ENCODE measurements around the gene SRSF2.

SRSF2 gene

DNA sequence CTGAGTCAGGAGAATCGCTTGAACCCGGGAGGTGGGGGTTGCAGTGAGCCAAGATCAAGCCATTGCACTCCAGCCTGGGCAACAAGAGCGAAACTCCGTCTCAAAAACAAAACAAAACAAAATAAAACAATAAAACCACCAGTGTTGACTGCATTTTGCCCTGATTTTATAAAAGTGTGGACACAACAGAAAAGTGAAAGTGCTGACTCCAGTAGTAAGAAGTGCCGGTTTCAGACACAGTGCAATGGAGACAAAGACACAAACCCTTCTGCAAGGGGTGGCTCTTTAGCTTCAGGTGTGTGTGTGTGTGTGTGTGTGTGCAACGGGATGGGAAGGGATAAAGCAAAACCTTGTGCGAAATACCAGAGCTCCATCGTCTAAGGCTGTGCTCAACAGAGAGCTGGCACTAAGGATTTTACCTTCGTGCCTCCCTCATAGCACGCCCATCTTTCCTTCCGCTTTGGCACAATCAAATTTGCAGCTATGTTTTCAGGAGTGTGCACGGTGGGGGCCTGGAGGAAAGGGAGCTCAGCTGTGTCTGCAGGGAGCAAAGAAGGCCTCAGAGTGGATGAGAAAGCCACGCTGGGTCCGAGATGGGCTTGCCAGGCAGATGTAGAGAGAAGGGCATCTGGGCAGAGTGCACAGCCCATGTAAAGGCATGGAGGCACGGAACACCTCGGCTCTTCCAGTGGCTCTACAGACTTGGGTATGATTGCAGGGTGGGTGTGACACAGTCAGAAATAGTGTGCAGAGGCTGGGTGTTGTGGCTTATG, 41.9 kb downstream of the SRSF2 start:
- no peak for DNase-seq (ENCODE audit: insufficient read length, low spot score)

DNA sequence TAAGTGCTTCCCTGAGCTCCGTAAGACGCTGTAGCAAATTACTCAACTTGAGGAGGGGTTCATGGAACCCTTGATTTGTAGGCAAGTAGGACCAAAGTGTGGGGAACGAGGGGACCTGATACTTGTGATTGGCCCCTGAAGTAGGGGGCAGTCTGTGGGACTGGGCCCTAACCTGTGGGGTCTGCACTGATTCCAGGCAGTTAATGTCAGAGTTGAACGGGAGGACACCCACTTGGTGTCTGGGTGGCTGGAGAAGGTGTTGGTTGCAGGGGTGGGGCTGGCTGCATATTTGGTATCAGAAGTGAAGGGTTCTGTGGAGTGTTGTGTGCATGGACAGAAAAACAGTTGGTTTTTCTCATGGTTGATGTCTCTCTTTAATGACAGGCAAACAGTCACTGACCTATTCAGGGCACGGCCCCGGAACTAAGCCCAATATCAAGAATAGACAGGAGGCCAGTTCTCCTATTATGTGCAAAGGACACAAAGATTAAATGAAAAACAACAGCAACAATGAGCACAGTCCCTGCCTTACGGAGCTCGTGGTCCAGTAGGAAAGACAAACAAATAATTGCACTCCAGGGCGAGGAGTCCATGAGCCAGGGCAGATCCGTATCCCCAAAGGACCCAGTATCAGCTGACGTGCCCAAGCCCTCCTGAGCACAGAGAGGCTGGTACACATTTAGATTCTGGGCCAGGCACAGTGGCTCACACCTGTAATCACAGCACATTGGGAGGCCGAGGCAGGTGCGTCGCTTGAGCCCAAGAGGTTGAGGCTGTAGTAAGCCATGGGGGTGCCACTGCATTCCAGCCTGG, 45.5 kb downstream of the SRSF2 start:
- no peak for FAIRE-seq
- no peak for DNase-seq (ENCODE audit: insufficient read length, low spot score)
- TF ChIP-seq, protein P1, sequence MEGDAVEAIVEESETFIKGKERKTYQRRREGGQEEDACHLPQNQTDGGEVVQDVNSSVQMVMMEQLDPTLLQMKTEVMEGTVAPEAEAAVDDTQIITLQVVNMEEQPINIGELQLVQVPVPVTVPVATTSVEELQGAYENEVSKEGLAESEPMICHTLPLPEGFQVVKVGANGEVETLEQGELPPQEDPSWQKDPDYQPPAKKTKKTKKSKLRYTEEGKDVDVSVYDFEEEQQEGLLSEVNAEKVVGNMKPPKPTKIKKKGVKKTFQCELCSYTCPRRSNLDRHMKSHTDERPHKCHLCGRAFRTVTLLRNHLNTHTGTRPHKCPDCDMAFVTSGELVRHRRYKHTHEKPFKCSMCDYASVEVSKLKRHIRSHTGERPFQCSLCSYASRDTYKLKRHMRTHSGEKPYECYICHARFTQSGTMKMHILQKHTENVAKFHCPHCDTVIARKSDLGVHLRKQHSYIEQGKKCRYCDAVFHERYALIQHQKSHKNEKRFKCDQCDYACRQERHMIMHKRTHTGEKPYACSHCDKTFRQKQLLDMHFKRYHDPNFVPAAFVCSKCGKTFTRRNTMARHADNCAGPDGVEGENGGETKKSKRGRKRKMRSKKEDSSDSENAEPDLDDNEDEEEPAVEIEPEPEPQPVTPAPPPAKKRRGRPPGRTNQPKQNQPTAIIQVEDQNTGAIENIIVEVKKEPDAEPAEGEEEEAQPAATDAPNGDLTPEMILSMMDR (IDR thresholded peaks at IDR 0.05; ENCODE audit: insufficient read depth, missing control alignments), result no peak

More for the DNA sequence above, 41.9 kb downstream of the SRSF2 start:
- TF ChIP-seq, protein P1 (IDR thresholded peaks at IDR 0.05; ENCODE audit: insufficient read depth, missing control alignments), result no peak
- FAIRE-seq, result no peak

DNA sequence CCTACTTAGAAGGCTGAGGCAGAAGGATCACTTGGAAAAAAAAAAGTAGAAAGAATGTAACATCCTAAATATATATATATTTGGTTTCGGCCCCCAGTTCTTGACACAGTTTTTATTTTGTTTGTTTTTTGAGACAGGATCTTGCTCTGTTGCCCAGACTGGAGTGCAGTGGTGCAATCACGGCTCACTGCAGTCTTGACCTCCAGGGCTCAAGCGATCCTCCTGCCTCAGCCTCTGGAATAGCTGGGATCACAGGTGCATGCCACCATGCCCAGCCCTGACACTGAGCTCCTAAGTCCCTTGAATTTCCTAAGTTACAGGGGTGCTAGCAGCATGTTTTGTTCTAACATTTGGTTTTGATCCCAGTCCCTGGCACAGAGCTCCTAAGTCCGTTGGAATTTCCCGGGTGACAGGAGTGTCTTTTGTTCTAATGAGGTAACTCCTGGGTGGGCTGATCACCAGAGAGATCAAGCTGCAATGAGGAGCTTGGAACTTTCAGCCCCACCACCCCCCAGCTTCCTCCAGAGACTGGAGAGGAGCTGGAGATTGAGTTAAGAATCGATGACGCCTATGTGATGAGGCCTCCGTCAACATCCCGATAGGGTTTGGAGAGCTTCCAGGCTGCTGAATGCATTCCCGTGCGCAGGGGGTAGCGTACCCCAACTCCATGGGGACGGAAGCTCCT, 46.4 kb downstream of the SRSF2 start:
- no peak for DNase-seq (ENCODE audit: insufficient read length, low spot score)
- no peak for FAIRE-seq
- TF ChIP-seq, protein P1 (IDR thresholded peaks at IDR 0.05; ENCODE audit: insufficient read depth, missing control alignments), result no peak

DNA sequence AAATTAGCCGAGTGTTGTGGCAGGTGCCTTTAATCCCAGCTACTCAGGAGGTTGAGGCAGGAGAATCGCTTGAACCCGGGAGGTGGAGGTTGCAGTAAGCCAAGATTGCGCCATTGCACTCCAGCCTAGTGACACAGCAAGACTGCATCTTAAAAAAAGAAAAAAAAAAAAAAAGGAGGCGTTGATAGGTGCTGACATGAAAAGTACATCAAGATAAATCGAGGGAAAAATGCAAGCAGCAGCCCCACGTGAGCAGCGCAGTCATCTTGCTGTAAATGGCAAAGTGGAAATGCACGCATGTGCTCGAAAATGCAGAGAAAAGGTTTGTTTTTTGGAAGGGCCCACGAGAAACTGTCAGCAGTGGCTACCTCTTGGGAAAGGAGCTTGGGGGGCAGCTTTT, 47.3 kb downstream of the SRSF2 start:
- no peak for FAIRE-seq
- TF ChIP-seq, protein P1 (IDR thresholded peaks at IDR 0.05; ENCODE audit: insufficient read depth, missing control alignments), result no peak
- no peak for DNase-seq (ENCODE audit: insufficient read length, low spot score)

DNA sequence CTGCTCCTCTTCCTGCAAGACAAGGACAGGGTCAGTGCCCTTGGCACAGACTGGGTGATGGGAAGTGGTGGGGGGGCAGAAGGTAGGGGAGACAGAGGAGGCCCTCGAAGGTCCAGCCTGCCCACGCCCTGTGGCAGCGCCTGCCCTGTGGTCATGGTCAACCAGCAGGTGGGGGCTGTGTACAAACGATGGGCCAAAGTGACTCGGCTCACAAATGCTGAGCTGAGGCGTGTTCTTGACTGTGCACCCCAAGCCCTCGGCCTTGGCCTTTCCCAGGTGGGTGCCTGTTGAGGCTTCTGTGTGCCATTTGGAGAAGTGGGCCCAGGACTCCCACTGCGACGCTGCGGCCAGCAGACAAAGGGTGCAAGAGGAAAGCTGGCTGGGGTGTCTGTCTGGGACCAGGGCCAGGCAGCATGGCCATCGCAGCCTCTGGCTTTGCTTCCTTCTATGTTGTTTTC, 48.9 kb downstream of the SRSF2 start:
- DNase-seq (ENCODE audit: insufficient read length, low spot score), result no peak
- FAIRE-seq, result no peak
- TF ChIP-seq, protein P1 (IDR thresholded peaks at IDR 0.05; ENCODE audit: insufficient read depth, missing control alignments), result no peak

DNA sequence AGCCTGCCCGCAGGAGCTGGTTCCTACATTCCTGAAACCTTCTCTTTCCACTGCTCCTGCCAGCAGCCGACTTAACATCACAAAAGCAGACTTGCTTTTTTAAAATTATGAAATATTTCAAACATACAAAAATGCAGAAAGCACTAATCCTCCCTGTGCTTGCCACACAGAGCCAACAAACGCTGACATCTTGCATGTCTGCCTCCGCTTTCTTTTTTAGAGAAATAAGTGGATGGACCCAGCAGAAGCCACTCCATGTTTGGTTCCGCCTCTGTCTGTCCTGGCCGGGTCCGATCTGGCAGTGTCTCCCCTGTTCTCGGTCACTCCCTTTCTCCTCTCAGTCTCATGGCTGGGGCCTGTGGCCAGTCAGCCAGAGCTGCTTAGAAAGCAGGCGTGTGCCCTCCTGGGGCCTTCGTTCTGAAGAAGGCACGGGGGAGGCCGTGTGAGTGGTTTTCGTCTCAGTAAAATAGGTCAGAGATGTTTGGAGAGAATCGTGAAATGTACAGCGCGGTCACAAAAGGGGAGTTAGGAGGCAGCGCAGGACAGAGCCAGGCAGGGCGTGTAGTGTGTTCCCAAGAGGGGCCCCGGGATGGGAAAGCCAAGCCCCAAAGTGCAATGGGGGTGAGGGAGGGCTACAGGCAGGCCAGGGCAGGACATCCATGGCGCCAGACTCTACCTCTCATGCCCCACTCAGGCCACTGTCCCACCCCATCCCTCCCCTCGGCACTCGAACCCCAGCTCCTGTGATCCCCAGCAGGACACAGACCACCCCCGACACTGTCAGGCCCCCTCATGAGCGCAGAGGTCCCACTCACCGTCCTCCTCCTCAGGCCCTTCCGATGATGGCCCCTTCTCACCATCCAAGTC, 49.6 kb downstream of the SRSF2 start:
- DNase-seq (ENCODE audit: insufficient read length, low spot score) (no peak), FAIRE-seq (no peak)
- TF ChIP-seq, protein P1 (IDR thresholded peaks at IDR 0.05; ENCODE audit: insufficient read depth, missing control alignments), result no peak
